Measurements from ENCODE around the gene TBC1D22A.

Gene TBC1D22A

DNA sequence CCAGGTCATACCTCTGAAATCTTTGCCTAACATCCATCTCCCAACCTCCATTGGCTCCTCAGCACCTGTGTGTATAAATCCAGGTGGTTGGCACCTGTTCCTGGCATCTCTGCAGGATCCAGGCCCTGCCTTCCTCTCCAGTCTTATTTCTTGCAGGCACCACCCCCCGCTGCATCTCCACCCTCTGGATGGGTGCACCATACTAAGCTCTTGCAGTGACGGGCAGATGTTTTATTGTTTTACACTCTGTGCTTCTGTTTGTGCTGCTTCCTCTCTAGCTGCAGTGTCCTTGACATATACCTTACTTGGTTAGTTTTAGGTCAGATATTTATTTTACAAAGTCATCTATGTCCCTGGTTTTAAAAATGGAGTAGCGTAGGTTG lies 102.6 kb downstream of the TBC1D22A start (continued):
- TF ChIP-seq RARB (CRISPR knock-in tag; IDR thresholded peaks at IDR 0.05): no peak
- no peak for TF ChIP-seq TOX (CRISPR knock-in tag; IDR thresholded peaks at IDR 0.05; ENCODE audit: borderline replicate concordance)
- no peak for TF ChIP-seq ZNF70 (CRISPR knock-in tag; IDR thresholded peaks at IDR 0.05)
- no peak for TF ChIP-seq ZFP3 (CRISPR knock-in tag; IDR thresholded peaks at IDR 0.05)
- no peak for TF ChIP-seq TCF4 (CRISPR knock-in tag; IDR thresholded peaks at IDR 0.05; ENCODE audit: borderline replicate concordance)
- TF ChIP-seq, protein P1, sequence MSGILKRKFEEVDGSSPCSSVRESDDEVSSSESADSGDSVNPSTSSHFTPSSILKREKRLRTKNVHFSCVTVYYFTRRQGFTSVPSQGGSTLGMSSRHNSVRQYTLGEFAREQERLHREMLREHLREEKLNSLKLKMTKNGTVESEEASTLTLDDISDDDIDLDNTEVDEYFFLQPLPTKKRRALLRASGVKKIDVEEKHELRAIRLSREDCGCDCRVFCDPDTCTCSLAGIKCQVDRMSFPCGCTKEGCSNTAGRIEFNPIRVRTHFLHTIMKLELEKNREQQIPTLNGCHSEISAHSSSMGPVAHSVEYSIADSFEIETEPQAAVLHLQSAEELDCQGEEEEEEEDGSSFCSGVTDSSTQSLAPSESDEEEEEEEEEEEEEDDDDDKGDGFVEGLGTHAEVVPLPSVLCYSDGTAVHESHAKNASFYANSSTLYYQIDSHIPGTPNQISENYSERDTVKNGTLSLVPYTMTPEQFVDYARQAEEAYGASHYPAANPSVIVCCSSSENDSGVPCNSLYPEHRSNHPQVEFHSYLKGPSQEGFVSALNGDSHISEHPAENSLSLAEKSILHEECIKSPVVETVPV (CRISPR knock-in tag; IDR thresholded peaks at IDR 0.05): no peak
- no peak for TF ChIP-seq GLIS3 (CRISPR knock-in tag; IDR thresholded peaks at IDR 0.05)
- no peak for TF ChIP-seq PPARA (CRISPR knock-in tag; IDR thresholded peaks at IDR 0.05; ENCODE audit: borderline replicate concordance)
- TF ChIP-seq ISL1 (CRISPR knock-in tag; IDR thresholded peaks at IDR 0.05): no peak
- no peak for TF ChIP-seq ESRRG (CRISPR knock-in tag; IDR thresholded peaks at IDR 0.05)
- no peak for TF ChIP-seq ZNF8 (CRISPR knock-in tag; IDR thresholded peaks at IDR 0.05)
- no peak for TF ChIP-seq ARNTL (CRISPR knock-in tag; IDR thresholded peaks at IDR 0.05; ENCODE audit: borderline replicate concordance, low read depth)

GRCh38 chr22:46865642-46866041 lies 103.2 kb downstream of the TBC1D22A start:
- no peak for TF ChIP-seq ZNF8 (CRISPR knock-in tag; IDR thresholded peaks at IDR 0.05)
- no peak for TF ChIP-seq CSDC2 (CRISPR knock-in tag; IDR thresholded peaks at IDR 0.05)
- TF ChIP-seq TSHZ2 (CRISPR knock-in tag; IDR thresholded peaks at IDR 0.05): no peak
- no peak for TF ChIP-seq ARNTL (CRISPR knock-in tag; IDR thresholded peaks at IDR 0.05; ENCODE audit: borderline replicate concordance, low read depth)
- TF ChIP-seq, protein P2, sequence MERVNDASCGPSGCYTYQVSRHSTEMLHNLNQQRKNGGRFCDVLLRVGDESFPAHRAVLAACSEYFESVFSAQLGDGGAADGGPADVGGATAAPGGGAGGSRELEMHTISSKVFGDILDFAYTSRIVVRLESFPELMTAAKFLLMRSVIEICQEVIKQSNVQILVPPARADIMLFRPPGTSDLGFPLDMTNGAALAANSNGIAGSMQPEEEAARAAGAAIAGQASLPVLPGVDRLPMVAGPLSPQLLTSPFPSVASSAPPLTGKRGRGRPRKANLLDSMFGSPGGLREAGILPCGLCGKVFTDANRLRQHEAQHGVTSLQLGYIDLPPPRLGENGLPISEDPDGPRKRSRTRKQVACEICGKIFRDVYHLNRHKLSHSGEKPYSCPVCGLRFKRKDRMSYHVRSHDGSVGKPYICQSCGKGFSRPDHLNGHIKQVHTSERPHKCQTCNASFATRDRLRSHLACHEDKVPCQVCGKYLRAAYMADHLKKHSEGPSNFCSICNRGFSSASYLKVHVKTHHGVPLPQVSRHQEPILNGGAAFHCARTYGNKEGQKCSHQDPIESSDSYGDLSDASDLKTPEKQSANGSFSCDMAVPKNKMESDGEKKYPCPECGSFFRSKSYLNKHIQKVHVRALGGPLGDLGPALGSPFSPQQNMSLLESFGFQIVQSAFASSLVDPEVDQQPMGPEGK (CRISPR knock-in tag; IDR thresholded peaks at IDR 0.05; ENCODE audit: borderline replicate concordance): no peak
- no peak for TF ChIP-seq ISL1 (CRISPR knock-in tag; IDR thresholded peaks at IDR 0.05)
- TF ChIP-seq BACH2 (CRISPR knock-in tag; IDR thresholded peaks at IDR 0.05; ENCODE audit: borderline replicate concordance): no peak
- TF ChIP-seq ZFP30 (CRISPR knock-in tag; IDR thresholded peaks at IDR 0.05): no peak
- TF ChIP-seq, protein P3, sequence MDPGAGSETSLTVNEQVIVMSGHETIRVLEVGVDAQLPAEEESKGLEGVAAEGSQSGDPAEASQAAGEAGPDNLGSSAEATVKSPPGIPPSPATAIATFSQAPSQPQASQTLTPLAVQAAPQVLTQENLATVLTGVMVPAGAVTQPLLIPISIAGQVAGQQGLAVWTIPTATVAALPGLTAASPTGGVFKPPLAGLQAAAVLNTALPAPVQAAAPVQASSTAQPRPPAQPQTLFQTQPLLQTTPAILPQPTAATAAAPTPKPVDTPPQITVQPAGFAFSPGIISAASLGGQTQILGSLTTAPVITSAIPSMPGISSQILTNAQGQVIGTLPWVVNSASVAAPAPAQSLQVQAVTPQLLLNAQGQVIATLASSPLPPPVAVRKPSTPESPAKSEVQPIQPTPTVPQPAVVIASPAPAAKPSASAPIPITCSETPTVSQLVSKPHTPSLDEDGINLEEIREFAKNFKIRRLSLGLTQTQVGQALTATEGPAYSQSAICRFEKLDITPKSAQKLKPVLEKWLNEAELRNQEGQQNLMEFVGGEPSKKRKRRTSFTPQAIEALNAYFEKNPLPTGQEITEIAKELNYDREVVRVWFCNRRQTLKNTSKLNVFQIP (CRISPR knock-in tag; IDR thresholded peaks at IDR 0.05; ENCODE audit: borderline replicate concordance, low read depth): no peak
- no peak for TF ChIP-seq TCF4 (CRISPR knock-in tag; IDR thresholded peaks at IDR 0.05; ENCODE audit: borderline replicate concordance)
- no peak for TF ChIP-seq ZFP3 (CRISPR knock-in tag; IDR thresholded peaks at IDR 0.05)
- TF ChIP-seq SNAI2 (CRISPR knock-in tag; IDR thresholded peaks at IDR 0.05): no peak
- no peak for TF ChIP-seq ESRRG (CRISPR knock-in tag; IDR thresholded peaks at IDR 0.05)
- TF ChIP-seq ZNF70 (CRISPR knock-in tag; IDR thresholded peaks at IDR 0.05): no peak
- TF ChIP-seq, protein P1 (CRISPR knock-in tag; IDR thresholded peaks at IDR 0.05): no peak
- TF ChIP-seq ZC3H10 (CRISPR knock-in tag; IDR thresholded peaks at IDR 0.05): no peak
- TF ChIP-seq OSR1 (CRISPR knock-in tag; IDR thresholded peaks at IDR 0.05): no peak
- no peak for ATAC-seq

DNA sequence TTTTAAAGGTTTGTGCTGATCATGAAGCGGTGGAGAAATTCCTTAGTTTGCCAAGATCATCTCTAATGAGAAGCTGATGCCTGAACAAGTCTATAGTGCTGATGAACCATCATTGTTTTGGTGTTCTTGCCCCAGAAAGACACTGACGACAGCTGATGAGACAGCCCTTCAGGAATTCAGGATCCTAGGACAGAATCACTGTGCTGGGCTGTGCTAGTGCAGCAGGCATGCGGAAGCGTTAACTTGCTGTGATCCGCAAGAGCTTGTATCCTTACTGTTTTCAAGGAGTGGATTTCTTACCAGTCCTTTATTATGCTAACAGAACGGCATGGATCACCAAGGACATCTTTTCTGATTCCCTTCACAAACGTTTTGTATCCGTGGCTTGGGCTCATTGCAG lies 104.1 kb downstream of the TBC1D22A start:
- peak; percentile 93 for ATAC-seq
- TF ChIP-seq, protein P1 (CRISPR knock-in tag; IDR thresholded peaks at IDR 0.05): no peak
- no peak for TF ChIP-seq ESRRG (CRISPR knock-in tag; IDR thresholded peaks at IDR 0.05)
- TF ChIP-seq ISL1 (CRISPR knock-in tag; IDR thresholded peaks at IDR 0.05): no peak
